Muscle of leg (tissue), 11 donors: Measurements from ENCODE around the gene CCSER1. TPM values are rescaled to one million over a fixed set of nuclear protein-coding genes. Genes with fewer than 3 reads are reported as not detected.
A peak's percentile ranks its signal among the peaks of the same experiment; 100 is the strongest.

Source experiments
- DNase-seq: peaks from one replicate; pipeline ENCODE4 v3.0.0; 2013
- H3K27ac ChIP-seq: one replicate; pipeline ENCODE4 v1.5.1; 2013; ENCODE audit warnings: mild to moderate bottlenecking, low read length, control low read depth
- H3K27me3 ChIP-seq: one replicate; pipeline ENCODE4 v1.6.1; 2013; ENCODE audit warnings: low read length; ENCODE audit not compliant: control insufficient read depth, insufficient read depth
- H3K36me3 ChIP-seq: one replicate; pipeline ENCODE4 v1.6.1; 2013; ENCODE audit warnings: low read length; ENCODE audit not compliant: control insufficient read depth, insufficient read depth
- H3K4me1 ChIP-seq: one replicate; pipeline ENCODE4 v1.6.1; 2013; ENCODE audit warnings: low read length; ENCODE audit not compliant: control insufficient read depth, insufficient read depth
- H3K4me3 ChIP-seq: one replicate; pipeline ENCODE4 v1.5.1; 2013; ENCODE audit warnings: low read length, control low read depth
- H3K9me3 ChIP-seq: replicated peaks from 2 replicates; pipeline ENCODE4 v1.6.1; 2013; ENCODE audit warnings: low read depth, low read length; ENCODE audit not compliant: control insufficient read depth
- WGBS: methylation state at CpG from one replicate; pipeline ENCODE4 v1.1.5; 2013; ENCODE audit warnings: missing lambda C conversion rate; ENCODE audit not compliant: insufficient coverage; 5-methylcytosine and 5-hydroxymethylcytosine counted together
- polyA plus RNA-seq, 8 donors: library from polyadenylated mRNA; unstranded; fragments of 120-200 nt; gene quantifications; one replicate each; pipeline versions ENCODE4 v1.2.1 to v1.2.3, GENCODE V29; 2013; ENCODE audit warnings: inconsistent platforms in 1 of 8, low replicate concordance in 1 of 8; ENCODE audit not compliant: insufficient read length in 8 of 8, insufficient read depth in 1 of 8
- total RNA-seq: library from RNA; stranded (reverse); fragments of 120-200 nt; gene quantifications from one replicate; pipeline ENCODE4 v1.2.4, GENCODE V29; 2013

CCSER1 gene
- total and polyA plus RNA-seq, 9 donors = 0.26 to 1.2 (median 0.41) TPM

DNA sequence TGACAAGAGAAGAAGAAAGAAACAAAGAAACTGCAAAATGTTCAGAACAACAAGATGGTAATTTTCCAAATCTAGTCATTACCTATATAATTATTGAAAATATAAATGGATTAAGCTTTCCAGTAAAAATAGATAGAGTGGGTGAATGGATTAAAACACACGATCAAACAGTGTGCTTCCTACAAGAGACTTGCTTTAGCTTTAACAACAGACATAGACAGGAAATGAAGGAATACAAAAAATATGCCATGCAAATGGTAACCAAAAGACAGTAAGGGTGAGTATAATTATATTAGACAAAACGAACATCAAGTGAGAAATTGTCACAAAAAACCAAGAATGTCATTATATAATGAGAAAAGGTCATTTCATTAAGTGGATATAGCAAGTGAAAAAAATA lies 842.8 kb downstream of the CCSER1 start:
- no peak for DNase-seq
- no CpG with 5 or more reads among the region's 2 CpGs for WGBS
- Histone ChIP-seq H3K9me3 (no peaks in the 10 kb centered on the region), H3K36me3 (no peaks in the 10 kb centered on the region), H3K4me3 (no peak overlapping the region), H3K4me1 (no peaks in the 10 kb centered on the region), H3K27me3 (no peaks in the 10 kb centered on the region), H3K27ac (no peak overlapping the region)

DNA sequence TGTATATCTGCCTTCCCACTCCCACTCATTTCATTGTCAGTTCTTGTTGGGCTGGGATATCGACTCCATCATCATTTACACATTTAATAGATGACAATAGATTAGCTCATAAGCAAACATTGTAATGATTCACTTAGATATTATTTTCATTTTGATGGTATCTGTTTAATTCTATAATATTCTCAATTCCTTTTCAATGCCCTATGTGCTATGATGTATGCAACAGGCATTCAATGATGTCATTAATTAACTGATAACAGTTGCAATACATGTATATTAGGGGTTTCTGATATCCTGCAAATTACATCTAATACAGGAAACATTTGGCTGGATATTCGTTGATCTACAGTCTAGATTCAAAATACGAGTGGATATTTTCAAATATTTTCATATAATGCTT lies 850.5 kb downstream of the CCSER1 start:
- no CpG with 5 or more reads among the region's 3 CpGs for WGBS
- no peak overlapping the region for H3K27ac ChIP-seq
- no peaks in the 10 kb centered on the region for H3K9me3 ChIP-seq
- H3K4me3 ChIP-seq = no peak overlapping the region
- H3K27me3 ChIP-seq = no peaks in the 10 kb centered on the region
- H3K4me1 ChIP-seq = no peaks in the 10 kb centered on the region
- no peaks in the 10 kb centered on the region for H3K36me3 ChIP-seq
- no peak for DNase-seq

- no peak for DNase-seq
- H3K4me1 ChIP-seq = no peaks in the 10 kb centered on the region
- no peak overlapping the region for H3K4me3 ChIP-seq
- H3K9me3 ChIP-seq = no peaks in the 10 kb centered on the region
- H3K27ac ChIP-seq = no peak overlapping the region
- no peaks in the 10 kb centered on the region for H3K36me3 ChIP-seq
- H3K27me3 ChIP-seq = no peaks in the 10 kb centered on the region
- WGBS = 76% methylated on average over 4 of the region's 6 CpGs
These were observed 852.4 kb downstream of the CCSER1 start for GRCh38 chr4:90979556-90979955.

- no CpG with 5 or more reads among the region's 2 CpGs for WGBS
- no peaks in the 10 kb centered on the region for H3K9me3 ChIP-seq
- no peak overlapping the region for H3K27ac ChIP-seq
- DNase-seq = no peak
- no peaks in the 10 kb centered on the region for H3K27me3 ChIP-seq
- H3K4me1 ChIP-seq = no peaks in the 10 kb centered on the region
- no peaks in the 10 kb centered on the region for H3K36me3 ChIP-seq
- H3K4me3 ChIP-seq = no peak overlapping the region
These were observed 855.6 kb downstream of the CCSER1 start for GRCh38 chr4:90982813-90983212.

GRCh38 chr4:90990284-90990683 lies 863.1 kb downstream of the CCSER1 start:
- H3K4me1 ChIP-seq = no peaks in the 10 kb centered on the region
- H3K27me3 ChIP-seq = no peaks in the 10 kb centered on the region
- WGBS = 83% methylated on average over 1 of the region's 2 CpGs
- no peak overlapping the region for H3K27ac ChIP-seq
- H3K4me3 ChIP-seq = no peak overlapping the region
- DNase-seq = no peak
- H3K9me3 ChIP-seq = no peaks in the 10 kb centered on the region
- no peaks in the 10 kb centered on the region for H3K36me3 ChIP-seq

GRCh38 chr4:90992213-90992612 lies 865.0 kb downstream of the CCSER1 start:
- DNase-seq = no peak

DNA sequence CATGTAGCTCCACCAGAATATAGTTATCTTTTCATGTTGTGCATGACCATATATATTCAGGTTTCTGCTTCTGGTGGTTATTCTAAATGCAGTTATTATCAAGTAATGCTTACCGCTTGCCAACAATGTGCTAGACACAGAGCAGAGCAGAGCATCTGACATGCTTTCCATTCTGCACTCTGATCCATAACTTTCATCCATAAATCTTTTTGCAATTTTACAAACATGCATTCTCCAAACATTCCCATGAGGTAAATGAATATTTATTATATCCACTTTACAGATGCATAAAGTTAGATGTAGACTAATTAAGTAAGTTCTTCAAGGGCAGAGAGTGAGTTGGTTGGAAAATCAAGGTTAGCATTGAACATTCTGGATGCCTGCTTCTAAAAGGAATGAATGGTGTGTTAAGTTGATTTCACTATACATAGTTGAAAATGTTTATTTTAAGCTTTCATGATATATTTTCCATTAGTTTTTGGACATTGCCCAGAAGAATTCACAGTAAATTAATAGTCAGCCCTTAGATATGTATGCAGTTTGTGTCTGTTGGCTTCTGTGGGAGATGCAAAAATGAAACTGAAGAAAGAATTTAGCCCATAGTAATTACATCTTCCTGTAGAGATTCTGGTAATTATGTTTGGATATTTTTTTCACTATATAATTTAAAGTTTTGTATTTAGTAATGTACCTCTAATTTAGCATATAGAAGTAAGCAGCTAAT lies 867.8 kb downstream of the CCSER1 start:
- Histone ChIP-seq H3K27ac (no peak overlapping the region), H3K4me1 (no peaks in the 10 kb centered on the region), H3K9me3 (no peaks in the 10 kb centered on the region), H3K27me3 (no peaks in the 10 kb centered on the region), H3K4me3 (no peak overlapping the region), H3K36me3 (no peaks in the 10 kb centered on the region)
- no CpG with 5 or more reads among the region's 1 CpG for WGBS
- peak; percentile 3 for DNase-seq

More at GRCh38 chr4:90992213-90992612, 865.0 kb downstream of the CCSER1 start:
- Histone ChIP-seq H3K27ac (no peak overlapping the region), H3K9me3 (no peaks in the 10 kb centered on the region), H3K27me3 (no peaks in the 10 kb centered on the region), H3K4me3 (no peak overlapping the region), H3K4me1 (no peaks in the 10 kb centered on the region), H3K36me3 (no peaks in the 10 kb centered on the region)
- WGBS = no CpG with 5 or more reads among the region's 2 CpGs

DNA sequence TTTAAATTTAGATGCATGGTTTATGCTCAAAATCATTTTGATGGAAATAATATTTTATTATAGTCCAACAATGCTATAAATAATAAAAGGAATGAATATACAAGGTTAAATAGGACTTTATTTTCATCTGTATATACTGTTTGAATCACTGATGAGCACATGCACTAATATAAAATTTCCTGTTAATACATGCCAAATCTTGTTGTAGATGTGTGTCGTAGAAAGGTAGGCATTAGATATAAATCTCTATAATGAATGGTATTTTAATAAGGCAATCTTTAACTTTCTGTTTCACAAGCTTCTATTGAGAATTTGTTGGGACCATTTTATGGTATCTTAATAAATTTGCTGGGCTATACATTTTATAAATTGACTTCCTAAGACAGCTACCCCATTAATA lies 868.8 kb downstream of the CCSER1 start:
- no peaks in the 10 kb centered on the region for H3K4me1 ChIP-seq
- no CpG with 5 or more reads among the region's 1 CpG for WGBS
- no peak for DNase-seq
- H3K36me3 ChIP-seq = no peaks in the 10 kb centered on the region
- no peak overlapping the region for H3K4me3 ChIP-seq
- no peaks in the 10 kb centered on the region for H3K9me3 ChIP-seq
- no peak overlapping the region for H3K27ac ChIP-seq
- H3K27me3 ChIP-seq = no peaks in the 10 kb centered on the region

GRCh38 chr4:90996813-90997212 lies 869.6 kb downstream of the CCSER1 start:
- no CpG with 5 or more reads among the region's 1 CpG for WGBS
- H3K4me1 ChIP-seq = no peaks in the 10 kb centered on the region
- H3K36me3 ChIP-seq = no peaks in the 10 kb centered on the region
- H3K27me3 ChIP-seq = no peaks in the 10 kb centered on the region
- no peak for DNase-seq
- H3K4me3 ChIP-seq = no peak overlapping the region
- H3K9me3 ChIP-seq = no peaks in the 10 kb centered on the region
- H3K27ac ChIP-seq = no peak overlapping the region

GRCh38 chr4:91015861-91016260 lies 888.7 kb downstream of the CCSER1 start:
- H3K27me3 ChIP-seq = no peaks in the 10 kb centered on the region
- H3K4me1 ChIP-seq = no peaks in the 10 kb centered on the region
- H3K36me3 ChIP-seq = no peaks in the 10 kb centered on the region
- no CpG with 5 or more reads among the region's 3 CpGs for WGBS
- no peak overlapping the region for H3K27ac ChIP-seq
- DNase-seq = no peak
- H3K9me3 ChIP-seq = no peaks in the 10 kb centered on the region
- no peak overlapping the region for H3K4me3 ChIP-seq

- WGBS = no CpG with 5 or more reads among the region's 1 CpG
These were observed 892.3 kb downstream of the CCSER1 start for GRCh38 chr4:91019513-91019912.

More at GRCh38 chr4:91019513-91019912, 892.3 kb downstream of the CCSER1 start:
- Histone ChIP-seq H3K36me3 (no peaks in the 10 kb centered on the region), H3K4me1 (no peaks in the 10 kb centered on the region), H3K4me3 (no peak overlapping the region), H3K27ac (no peak overlapping the region), H3K9me3 (no peaks in the 10 kb centered on the region), H3K27me3 (no peaks in the 10 kb centered on the region)
- DNase-seq = no peak
